Measurements from ENCODE around the gene PRDX1. TPM values are rescaled to one million over a fixed set of nuclear protein-coding genes. Genes with fewer than 3 reads are reported as not detected.

PRDX1 gene
- total RNA-seq, 2 donors from 2014 or later, result 325 to 508 TPM

- Histone ChIP-seq H3K9me3 (no peaks in the 10 kb centered on the region), H3K36me3 (peaks cover 14% of the 10 kb centered on the region), H3K27me3 (no peaks in the 10 kb centered on the region), H3K4me3 (no peak overlapping the region), H3K9ac (ENCODE audit: low read depth in 2 of 2, low read length in 2 of 2) (no peak overlapping the region), H3K4me1 (no peaks in the 10 kb centered on the region), H3K27ac (no peak overlapping the region)
- intact Hi-C loops (cut with DNase I), result loop anchor here (2.0 to 10.0 kb wide), 2 partner anchors 55 to 223 kb away; partner anchors contain the start of genes MUTYH and TOE1
- TF ChIP-seq CTCF (IDR thresholded peaks at IDR 0.05), result no peak
- DNase-seq, result no peak
These were observed 46.2 kb upstream of the PRDX1 start for GRCh38 chr1:45567911-45568310.

- H3K36me3 ChIP-seq, result peaks cover 14% of the 10 kb centered on the region
These were observed 45.0 kb upstream of the PRDX1 start for GRCh38 chr1:45566722-45567121.

GRCh38 chr1:45563843-45564242 is 42.2 kb upstream of the PRDX1 start:
- Histone ChIP-seq H3K9ac (ENCODE audit: low read depth in 2 of 2, low read length in 2 of 2) (no peak overlapping the region), H3K4me1 (no peaks in the 10 kb centered on the region), H3K27ac (no peak overlapping the region), H3K27me3 (no peaks in the 10 kb centered on the region), H3K36me3 (peaks cover 10% of the 10 kb centered on the region), H3K4me3 (no peak overlapping the region), H3K9me3 (no peaks in the 10 kb centered on the region)
- DNase-seq, result no peak
- intact Hi-C loops (cut with DNase I), result loop anchor here (10.0 kb wide), 1 partner anchor 219 kb away; the partner anchor contains the start of genes MUTYH and TOE1
- no peak for TF ChIP-seq CTCF (IDR thresholded peaks at IDR 0.05)

More at GRCh38 chr1:45566722-45567121, 45.0 kb upstream of the PRDX1 start:
- H3K9ac ChIP-seq (ENCODE audit: low read depth in 2 of 2, low read length in 2 of 2), result no peak overlapping the region
- intact Hi-C loops (cut with DNase I), result loop anchor here (10.0 kb wide), 1 partner anchor 222 kb away; the partner anchor contains the start of genes MUTYH and TOE1
- no peaks in the 10 kb centered on the region for H3K9me3 ChIP-seq
- peak; percentile 24 for DNase-seq
- H3K4me3 ChIP-seq, result no peak overlapping the region
- no peak for TF ChIP-seq CTCF (IDR thresholded peaks at IDR 0.05)
- no peak overlapping the region for H3K27ac ChIP-seq
- H3K27me3 ChIP-seq, result no peaks in the 10 kb centered on the region
- H3K4me1 ChIP-seq, result no peaks in the 10 kb centered on the region

GRCh38 chr1:45557422-45557944 is 35.8 kb upstream of the PRDX1 start:
- intact Hi-C loops (cut with DNase I), result no loop called here
- H3K36me3 ChIP-seq, result no peaks in the 10 kb centered on the region
- H3K9ac ChIP-seq (ENCODE audit: low read depth in 2 of 2, low read length in 2 of 2), result peak overlapping the region in 1 of 2 donors; percentile 35
- TF ChIP-seq CTCF (IDR thresholded peaks at IDR 0.05), result no peak
- H3K9me3 ChIP-seq, result no peaks in the 10 kb centered on the region
- no peak overlapping the region for H3K4me3 ChIP-seq
- DNase-seq, result no peak
- H3K27ac ChIP-seq, result peak overlapping the region; percentile 28
- no peaks in the 10 kb centered on the region for H3K27me3 ChIP-seq
- H3K4me1 ChIP-seq, result no peaks in the 10 kb centered on the region

GRCh38 chr1:45554198-45554597 is 32.5 kb upstream of the PRDX1 start:
- Histone ChIP-seq H3K9me3 (no peaks in the 10 kb centered on the region), H3K36me3 (no peaks in the 10 kb centered on the region), H3K27ac (no peak overlapping the region), H3K27me3 (no peaks in the 10 kb centered on the region), H3K4me3 (no peak overlapping the region), H3K4me1 (no peaks in the 10 kb centered on the region), H3K9ac (ENCODE audit: low read depth in 2 of 2, low read length in 2 of 2) (no peak overlapping the region)
- TF ChIP-seq CTCF (IDR thresholded peaks at IDR 0.05), result no peak
- intact Hi-C loops (cut with DNase I), result no loop called here
- DNase-seq, result no peak

Data from colonic mucosa (tissue), 4 donors.